SK-N-SH treated with all-trans-retinoic acid at 6 μM for 48 hours (cell line): ENCODE measurements around the gene TUBGCP2.

Experiments
- ATAC-seq: fragments of 200-7000 bp; cut with Tn5 transposase; 3 replicates; pipeline ENCODE4 v1.9.1; 2020; ENCODE audit warnings: mild to moderate bottlenecking, moderate library complexity
- BACH2 ChIP-seq: fragments of 250-450 bp; sonication (Bioruptor Pico); IDR thresholded peaks from 2 replicates; pipeline ENCODE4 v1.9.0; 2021; ENCODE audit warnings: mild to moderate bottlenecking, borderline replicate concordance
- CSDC2 ChIP-seq: fragments of 250-450 bp; sonication (Bioruptor Pico); IDR thresholded peaks from 2 replicates; pipeline ENCODE4 v1.5.0; 2020; ENCODE audit warnings: mild to moderate bottlenecking, moderate library complexity
- ESRRG ChIP-seq: fragments of 250-450 bp; sonication (Bioruptor Pico); IDR thresholded peaks from 2 replicates; pipeline ENCODE4 v1.6.1; 2021; ENCODE audit warnings: mild to moderate bottlenecking
- GLIS3 ChIP-seq: fragments of 250-450 bp; sonication (Bioruptor Pico); IDR thresholded peaks from 2 replicates; pipeline ENCODE4 v1.5.0; 2020; ENCODE audit warnings: mild to moderate bottlenecking, moderate library complexity
- ISL1 ChIP-seq: fragments of 250-450 bp; sonication (Bioruptor Pico); IDR thresholded peaks from 2 replicates; pipeline ENCODE4 v2.1.2; 2022; ENCODE audit warnings: mild to moderate bottlenecking, moderate library complexity
- OSR1 ChIP-seq: fragments of 250-450 bp; sonication (Bioruptor Pico); IDR thresholded peaks from 2 replicates; pipeline ENCODE4 v1.8.0; 2022; ENCODE audit warnings: moderate library complexity, mild to moderate bottlenecking, inconsistent platforms
- PPARA ChIP-seq: fragments of 250-450 bp; sonication (Bioruptor Pico); IDR thresholded peaks from 2 replicates; pipeline ENCODE4 v1.5.0; 2020; ENCODE audit warnings: mild to moderate bottlenecking, borderline replicate concordance
- RARB ChIP-seq: fragments of 250-450 bp; sonication (Bioruptor Pico); IDR thresholded peaks from 2 replicates; pipeline ENCODE4 v1.8.0; 2021; ENCODE audit warnings: mild to moderate bottlenecking, moderate library complexity
- SNAI2 ChIP-seq: fragments of 250-450 bp; sonication (Bioruptor Pico); IDR thresholded peaks from 2 replicates; pipeline ENCODE4 v1.5.0; 2020; ENCODE audit warnings: mild to moderate bottlenecking, moderate library complexity
- TCF4 ChIP-seq: fragments of 250-450 bp; sonication (Bioruptor Pico); IDR thresholded peaks from 2 replicates; pipeline ENCODE4 v1.8.0; 2021; ENCODE audit warnings: mild to moderate bottlenecking, moderate library complexity, borderline replicate concordance
- TOX ChIP-seq: fragments of 250-450 bp; sonication (Bioruptor Pico); IDR thresholded peaks from 2 replicates; pipeline ENCODE4 v1.8.0; 2021; ENCODE audit warnings: mild to moderate bottlenecking, moderate library complexity, borderline replicate concordance
- ZC3H10 ChIP-seq: fragments of 250-450 bp; sonication (Bioruptor Pico); IDR thresholded peaks from 2 replicates; pipeline ENCODE4 v1.5.1; 2021; ENCODE audit warnings: mild to moderate bottlenecking, moderate library complexity
- ZFP3 ChIP-seq: fragments of 250-450 bp; sonication (Bioruptor Pico); IDR thresholded peaks from 2 replicates; pipeline ENCODE4 v1.5.0; 2020; ENCODE audit warnings: mild to moderate bottlenecking, moderate library complexity
- ZFP30 ChIP-seq: fragments of 450-650 bp; formaldehyde crosslinking; IDR thresholded peaks from 2 replicates; pipeline ENCODE4 v1.5.0; 2022; ENCODE audit warnings: mild to moderate bottlenecking, moderate library complexity
- ZNF70 ChIP-seq: fragments of 450-650 bp; formaldehyde crosslinking; IDR thresholded peaks from 2 replicates; pipeline ENCODE4 v1.5.0; 2020; ENCODE audit warnings: mild to moderate bottlenecking, moderate library complexity
- TF ChIP-seq, protein P1 (sequence below): fragments of 250-450 bp; sonication (Bioruptor Pico); IDR thresholded peaks from 2 replicates; pipeline ENCODE4 v1.8.0; 2021; ENCODE audit warnings: low read depth, mild to moderate bottlenecking, moderate library complexity, borderline replicate concordance
- TF ChIP-seq, protein P2 (sequence below): fragments of 250-450 bp; sonication (Bioruptor Pico); IDR thresholded peaks from 2 replicates; pipeline ENCODE4 v1.5.1; 2020; ENCODE audit warnings: low read depth, mild to moderate bottlenecking, moderate library complexity
- TF ChIP-seq, protein P3 (sequence below): fragments of 250-450 bp; sonication (Bioruptor Pico); IDR thresholded peaks from 2 replicates; pipeline ENCODE4 v1.5.0; 2020; ENCODE audit warnings: mild to moderate bottlenecking, moderate library complexity
- TF ChIP-seq, protein P4 (sequence below): fragments of 250-450 bp; sonication (Bioruptor Pico); IDR thresholded peaks from 2 replicates; pipeline ENCODE4 v1.8.0; 2020; ENCODE audit warnings: mild to moderate bottlenecking, moderate library complexity, borderline replicate concordance
- TF ChIP-seq, protein P5 (sequence below): fragments of 250-450 bp; sonication (Bioruptor Pico); IDR thresholded peaks from 2 replicates; pipeline ENCODE4 v1.5.1; 2021; ENCODE audit warnings: mild to moderate bottlenecking, moderate library complexity

TUBGCP2 gene

DNA sequence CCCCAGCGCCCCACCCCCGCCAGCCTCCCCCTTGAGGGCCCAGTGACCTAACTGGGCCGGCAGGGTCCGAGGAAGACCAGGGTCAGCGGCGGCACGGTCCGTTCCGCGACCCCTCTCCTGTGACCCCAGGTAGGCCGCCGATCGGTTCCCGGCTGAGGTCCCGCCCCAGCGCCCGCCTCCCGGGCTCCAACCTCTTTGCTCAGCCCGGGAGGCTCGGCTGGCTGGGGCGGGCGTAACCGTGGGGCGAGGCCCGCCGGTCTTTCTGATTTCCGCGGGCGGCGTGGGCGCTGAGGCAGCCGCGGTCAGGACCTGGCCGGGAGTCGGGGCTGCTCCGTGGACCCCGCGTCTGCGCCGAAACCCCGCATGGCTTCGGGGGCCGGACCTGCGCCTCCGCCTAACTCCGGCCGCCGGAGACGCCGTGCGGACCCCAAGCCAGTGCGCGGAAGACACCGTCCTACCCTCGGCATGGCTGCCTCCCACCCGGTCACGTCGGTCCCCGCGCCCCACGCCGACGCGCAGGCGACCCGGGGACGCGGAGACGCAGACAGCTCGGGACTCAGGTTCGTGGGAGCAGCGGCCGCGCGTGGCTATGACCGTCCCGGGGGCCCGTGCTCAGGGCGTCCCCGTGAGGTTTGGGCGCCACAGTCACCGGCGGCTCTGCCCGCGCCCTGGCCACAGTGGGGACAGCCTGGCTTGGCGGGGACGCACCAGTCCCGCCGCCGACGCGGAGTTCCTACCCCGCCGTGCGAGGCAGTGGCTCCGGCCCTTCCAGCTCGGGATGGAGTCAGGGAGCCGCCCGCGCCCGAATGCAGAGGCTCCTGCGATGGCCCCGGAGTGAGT is 72.1 kb downstream of the TUBGCP2 start:
- no peak for TF ChIP-seq ZC3H10
- TF ChIP-seq, protein P1, sequence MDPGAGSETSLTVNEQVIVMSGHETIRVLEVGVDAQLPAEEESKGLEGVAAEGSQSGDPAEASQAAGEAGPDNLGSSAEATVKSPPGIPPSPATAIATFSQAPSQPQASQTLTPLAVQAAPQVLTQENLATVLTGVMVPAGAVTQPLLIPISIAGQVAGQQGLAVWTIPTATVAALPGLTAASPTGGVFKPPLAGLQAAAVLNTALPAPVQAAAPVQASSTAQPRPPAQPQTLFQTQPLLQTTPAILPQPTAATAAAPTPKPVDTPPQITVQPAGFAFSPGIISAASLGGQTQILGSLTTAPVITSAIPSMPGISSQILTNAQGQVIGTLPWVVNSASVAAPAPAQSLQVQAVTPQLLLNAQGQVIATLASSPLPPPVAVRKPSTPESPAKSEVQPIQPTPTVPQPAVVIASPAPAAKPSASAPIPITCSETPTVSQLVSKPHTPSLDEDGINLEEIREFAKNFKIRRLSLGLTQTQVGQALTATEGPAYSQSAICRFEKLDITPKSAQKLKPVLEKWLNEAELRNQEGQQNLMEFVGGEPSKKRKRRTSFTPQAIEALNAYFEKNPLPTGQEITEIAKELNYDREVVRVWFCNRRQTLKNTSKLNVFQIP (CRISPR knock-in tag) = no peak
- no peak for TF ChIP-seq BACH2 (CRISPR knock-in tag)
- TF ChIP-seq, protein P2, sequence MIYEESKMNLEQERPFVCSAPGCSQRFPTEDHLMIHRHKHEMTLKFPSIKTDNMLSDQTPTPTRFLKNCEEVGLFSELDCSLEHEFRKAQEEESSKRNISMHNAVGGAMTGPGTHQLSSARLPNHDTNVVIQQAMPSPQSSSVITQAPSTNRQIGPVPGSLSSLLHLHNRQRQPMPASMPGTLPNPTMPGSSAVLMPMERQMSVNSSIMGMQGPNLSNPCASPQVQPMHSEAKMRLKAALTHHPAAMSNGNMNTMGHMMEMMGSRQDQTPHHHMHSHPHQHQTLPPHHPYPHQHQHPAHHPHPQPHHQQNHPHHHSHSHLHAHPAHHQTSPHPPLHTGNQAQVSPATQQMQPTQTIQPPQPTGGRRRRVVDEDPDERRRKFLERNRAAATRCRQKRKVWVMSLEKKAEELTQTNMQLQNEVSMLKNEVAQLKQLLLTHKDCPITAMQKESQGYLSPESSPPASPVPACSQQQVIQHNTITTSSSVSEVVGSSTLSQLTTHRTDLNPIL = no peak
- TF ChIP-seq ISL1 = no peak
- TF ChIP-seq SNAI2 = no peak
- TF ChIP-seq ZFP3 (CRISPR knock-in tag) = no peak
- TF ChIP-seq TOX (CRISPR knock-in tag) = no peak
- no peak for TF ChIP-seq ESRRG (CRISPR knock-in tag)
- TF ChIP-seq TCF4 (CRISPR knock-in tag) = no peak
- TF ChIP-seq, protein P3, sequence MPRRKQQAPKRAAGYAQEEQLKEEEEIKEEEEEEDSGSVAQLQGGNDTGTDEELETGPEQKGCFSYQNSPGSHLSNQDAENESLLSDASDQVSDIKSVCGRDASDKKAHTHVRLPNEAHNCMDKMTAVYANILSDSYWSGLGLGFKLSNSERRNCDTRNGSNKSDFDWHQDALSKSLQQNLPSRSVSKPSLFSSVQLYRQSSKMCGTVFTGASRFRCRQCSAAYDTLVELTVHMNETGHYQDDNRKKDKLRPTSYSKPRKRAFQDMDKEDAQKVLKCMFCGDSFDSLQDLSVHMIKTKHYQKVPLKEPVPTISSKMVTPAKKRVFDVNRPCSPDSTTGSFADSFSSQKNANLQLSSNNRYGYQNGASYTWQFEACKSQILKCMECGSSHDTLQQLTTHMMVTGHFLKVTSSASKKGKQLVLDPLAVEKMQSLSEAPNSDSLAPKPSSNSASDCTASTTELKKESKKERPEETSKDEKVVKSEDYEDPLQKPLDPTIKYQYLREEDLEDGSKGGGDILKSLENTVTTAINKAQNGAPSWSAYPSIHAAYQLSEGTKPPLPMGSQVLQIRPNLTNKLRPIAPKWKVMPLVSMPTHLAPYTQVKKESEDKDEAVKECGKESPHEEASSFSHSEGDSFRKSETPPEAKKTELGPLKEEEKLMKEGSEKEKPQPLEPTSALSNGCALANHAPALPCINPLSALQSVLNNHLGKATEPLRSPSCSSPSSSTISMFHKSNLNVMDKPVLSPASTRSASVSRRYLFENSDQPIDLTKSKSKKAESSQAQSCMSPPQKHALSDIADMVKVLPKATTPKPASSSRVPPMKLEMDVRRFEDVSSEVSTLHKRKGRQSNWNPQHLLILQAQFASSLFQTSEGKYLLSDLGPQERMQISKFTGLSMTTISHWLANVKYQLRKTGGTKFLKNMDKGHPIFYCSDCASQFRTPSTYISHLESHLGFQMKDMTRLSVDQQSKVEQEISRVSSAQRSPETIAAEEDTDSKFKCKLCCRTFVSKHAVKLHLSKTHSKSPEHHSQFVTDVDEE (CRISPR knock-in tag) = no peak
- TF ChIP-seq ZFP30 (CRISPR knock-in tag) = no peak
- no peak for TF ChIP-seq PPARA (CRISPR knock-in tag)
- TF ChIP-seq, protein P4, sequence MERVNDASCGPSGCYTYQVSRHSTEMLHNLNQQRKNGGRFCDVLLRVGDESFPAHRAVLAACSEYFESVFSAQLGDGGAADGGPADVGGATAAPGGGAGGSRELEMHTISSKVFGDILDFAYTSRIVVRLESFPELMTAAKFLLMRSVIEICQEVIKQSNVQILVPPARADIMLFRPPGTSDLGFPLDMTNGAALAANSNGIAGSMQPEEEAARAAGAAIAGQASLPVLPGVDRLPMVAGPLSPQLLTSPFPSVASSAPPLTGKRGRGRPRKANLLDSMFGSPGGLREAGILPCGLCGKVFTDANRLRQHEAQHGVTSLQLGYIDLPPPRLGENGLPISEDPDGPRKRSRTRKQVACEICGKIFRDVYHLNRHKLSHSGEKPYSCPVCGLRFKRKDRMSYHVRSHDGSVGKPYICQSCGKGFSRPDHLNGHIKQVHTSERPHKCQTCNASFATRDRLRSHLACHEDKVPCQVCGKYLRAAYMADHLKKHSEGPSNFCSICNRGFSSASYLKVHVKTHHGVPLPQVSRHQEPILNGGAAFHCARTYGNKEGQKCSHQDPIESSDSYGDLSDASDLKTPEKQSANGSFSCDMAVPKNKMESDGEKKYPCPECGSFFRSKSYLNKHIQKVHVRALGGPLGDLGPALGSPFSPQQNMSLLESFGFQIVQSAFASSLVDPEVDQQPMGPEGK (CRISPR knock-in tag) = no peak
- TF ChIP-seq OSR1 = no peak
- TF ChIP-seq GLIS3 = no peak
- no peak for TF ChIP-seq RARB (CRISPR knock-in tag)

DNA sequence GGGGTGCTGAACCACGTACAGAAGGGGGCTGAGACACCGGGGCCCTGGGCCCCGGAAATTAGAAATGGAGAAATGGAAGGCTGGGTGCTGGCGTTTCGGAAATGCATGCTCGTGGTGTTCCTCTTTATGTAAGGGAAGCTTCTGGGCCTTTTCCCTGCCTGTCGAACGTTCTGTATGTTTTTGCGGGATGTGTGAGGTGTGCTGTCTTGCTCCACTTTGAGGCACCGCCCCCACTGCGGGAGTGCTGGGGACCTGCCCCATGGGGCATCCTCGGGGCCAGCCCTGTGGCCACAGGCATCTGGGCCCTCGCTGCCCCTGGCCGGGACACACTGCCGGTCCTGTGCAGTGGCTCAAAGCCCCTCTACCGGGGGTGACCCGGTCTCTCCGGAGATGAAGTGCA is 72.7 kb downstream of the TUBGCP2 start:
- TF ChIP-seq, protein P4 (CRISPR knock-in tag) = no peak
- no peak for TF ChIP-seq ZNF70
- TF ChIP-seq, protein P1 (CRISPR knock-in tag) = no peak
- no peak for TF ChIP-seq ESRRG (CRISPR knock-in tag)
- no peak for TF ChIP-seq OSR1
- TF ChIP-seq ISL1 = no peak
- TF ChIP-seq CSDC2 (CRISPR knock-in tag) = no peak
- TF ChIP-seq, protein P5, sequence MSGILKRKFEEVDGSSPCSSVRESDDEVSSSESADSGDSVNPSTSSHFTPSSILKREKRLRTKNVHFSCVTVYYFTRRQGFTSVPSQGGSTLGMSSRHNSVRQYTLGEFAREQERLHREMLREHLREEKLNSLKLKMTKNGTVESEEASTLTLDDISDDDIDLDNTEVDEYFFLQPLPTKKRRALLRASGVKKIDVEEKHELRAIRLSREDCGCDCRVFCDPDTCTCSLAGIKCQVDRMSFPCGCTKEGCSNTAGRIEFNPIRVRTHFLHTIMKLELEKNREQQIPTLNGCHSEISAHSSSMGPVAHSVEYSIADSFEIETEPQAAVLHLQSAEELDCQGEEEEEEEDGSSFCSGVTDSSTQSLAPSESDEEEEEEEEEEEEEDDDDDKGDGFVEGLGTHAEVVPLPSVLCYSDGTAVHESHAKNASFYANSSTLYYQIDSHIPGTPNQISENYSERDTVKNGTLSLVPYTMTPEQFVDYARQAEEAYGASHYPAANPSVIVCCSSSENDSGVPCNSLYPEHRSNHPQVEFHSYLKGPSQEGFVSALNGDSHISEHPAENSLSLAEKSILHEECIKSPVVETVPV (CRISPR knock-in tag) = no peak
- ATAC-seq = no peak

More for the DNA sequence above, 72.1 kb downstream of the TUBGCP2 start:
- ATAC-seq = peak; percentile 39; the same call in 2 of the 3 replicates
